Sigmoid colon (tissue), 4 donors: ENCODE measurements around the gene CTNNA1.

ENCODE experiments used
- POLR2AphosphoS5 ChIP-seq, 4 donors: sonication (generic); formaldehyde crosslinking; IDR thresholded peaks; one replicate each; pipeline ENCODE4 v1.6.1; 2017; ENCODE audit warnings: antibody characterized with exemption in 4 of 4
- TF ChIP-seq, protein P1 (sequence below), 4 experiments: fragments of 450-650 bp in 3 of 4; fragments of 200-600 bp in 1 of 4; IDR thresholded peaks; one replicate each; pipeline ENCODE4 v1.5.1; 2016 to 2019; ENCODE audit warnings: antibody characterized with exemption in 4 of 4, mild to moderate bottlenecking in 3 of 4, moderate library complexity in 2 of 4

DNA sequence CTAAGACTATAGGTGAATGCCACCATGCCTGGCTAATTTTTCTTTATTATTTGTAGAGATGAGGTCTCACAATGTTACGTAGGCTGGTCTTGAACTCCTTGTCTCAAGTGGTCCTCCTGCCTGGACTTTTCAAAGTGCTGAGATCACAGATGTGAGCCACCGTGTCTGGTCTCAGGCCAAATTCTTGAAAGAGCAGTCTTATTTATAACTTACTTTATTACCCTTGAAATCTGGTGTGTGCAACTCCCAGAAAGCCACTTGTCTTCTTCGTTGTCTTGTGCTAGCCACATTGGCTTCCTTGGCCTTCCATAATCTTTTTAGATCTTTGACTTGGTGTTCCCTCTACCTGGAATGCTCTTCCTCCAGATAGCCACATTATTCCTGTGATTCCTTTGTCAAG, 50.1 kb downstream of the CTNNA1 start:
- TF ChIP-seq, protein P1, sequence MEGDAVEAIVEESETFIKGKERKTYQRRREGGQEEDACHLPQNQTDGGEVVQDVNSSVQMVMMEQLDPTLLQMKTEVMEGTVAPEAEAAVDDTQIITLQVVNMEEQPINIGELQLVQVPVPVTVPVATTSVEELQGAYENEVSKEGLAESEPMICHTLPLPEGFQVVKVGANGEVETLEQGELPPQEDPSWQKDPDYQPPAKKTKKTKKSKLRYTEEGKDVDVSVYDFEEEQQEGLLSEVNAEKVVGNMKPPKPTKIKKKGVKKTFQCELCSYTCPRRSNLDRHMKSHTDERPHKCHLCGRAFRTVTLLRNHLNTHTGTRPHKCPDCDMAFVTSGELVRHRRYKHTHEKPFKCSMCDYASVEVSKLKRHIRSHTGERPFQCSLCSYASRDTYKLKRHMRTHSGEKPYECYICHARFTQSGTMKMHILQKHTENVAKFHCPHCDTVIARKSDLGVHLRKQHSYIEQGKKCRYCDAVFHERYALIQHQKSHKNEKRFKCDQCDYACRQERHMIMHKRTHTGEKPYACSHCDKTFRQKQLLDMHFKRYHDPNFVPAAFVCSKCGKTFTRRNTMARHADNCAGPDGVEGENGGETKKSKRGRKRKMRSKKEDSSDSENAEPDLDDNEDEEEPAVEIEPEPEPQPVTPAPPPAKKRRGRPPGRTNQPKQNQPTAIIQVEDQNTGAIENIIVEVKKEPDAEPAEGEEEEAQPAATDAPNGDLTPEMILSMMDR (IDR thresholded peaks at IDR 0.05): no peak
- TF ChIP-seq POLR2AphosphoS5 (IDR thresholded peaks at IDR 0.05): no peak
